ENCODE data around the gene RNF180.

The RNF180 gene, protein sequence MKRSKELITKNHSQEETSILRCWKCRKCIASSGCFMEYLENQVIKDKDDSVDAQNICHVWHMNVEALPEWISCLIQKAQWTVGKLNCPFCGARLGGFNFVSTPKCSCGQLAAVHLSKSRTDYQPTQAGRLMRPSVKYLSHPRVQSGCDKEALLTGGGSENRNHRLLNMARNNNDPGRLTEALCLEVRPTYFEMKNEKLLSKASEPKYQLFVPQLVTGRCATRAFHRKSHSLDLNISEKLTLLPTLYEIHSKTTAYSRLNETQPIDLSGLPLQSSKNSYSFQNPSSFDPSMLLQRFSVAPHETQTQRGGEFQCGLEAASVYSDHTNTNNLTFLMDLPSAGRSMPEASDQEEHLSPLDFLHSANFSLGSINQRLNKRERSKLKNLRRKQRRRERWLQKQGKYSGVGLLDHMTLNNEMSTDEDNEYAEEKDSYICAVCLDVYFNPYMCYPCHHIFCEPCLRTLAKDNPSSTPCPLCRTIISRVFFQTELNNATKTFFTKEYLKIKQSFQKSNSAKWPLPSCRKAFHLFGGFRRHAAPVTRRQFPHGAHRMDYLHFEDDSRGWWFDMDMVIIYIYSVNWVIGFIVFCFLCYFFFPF

DNA sequence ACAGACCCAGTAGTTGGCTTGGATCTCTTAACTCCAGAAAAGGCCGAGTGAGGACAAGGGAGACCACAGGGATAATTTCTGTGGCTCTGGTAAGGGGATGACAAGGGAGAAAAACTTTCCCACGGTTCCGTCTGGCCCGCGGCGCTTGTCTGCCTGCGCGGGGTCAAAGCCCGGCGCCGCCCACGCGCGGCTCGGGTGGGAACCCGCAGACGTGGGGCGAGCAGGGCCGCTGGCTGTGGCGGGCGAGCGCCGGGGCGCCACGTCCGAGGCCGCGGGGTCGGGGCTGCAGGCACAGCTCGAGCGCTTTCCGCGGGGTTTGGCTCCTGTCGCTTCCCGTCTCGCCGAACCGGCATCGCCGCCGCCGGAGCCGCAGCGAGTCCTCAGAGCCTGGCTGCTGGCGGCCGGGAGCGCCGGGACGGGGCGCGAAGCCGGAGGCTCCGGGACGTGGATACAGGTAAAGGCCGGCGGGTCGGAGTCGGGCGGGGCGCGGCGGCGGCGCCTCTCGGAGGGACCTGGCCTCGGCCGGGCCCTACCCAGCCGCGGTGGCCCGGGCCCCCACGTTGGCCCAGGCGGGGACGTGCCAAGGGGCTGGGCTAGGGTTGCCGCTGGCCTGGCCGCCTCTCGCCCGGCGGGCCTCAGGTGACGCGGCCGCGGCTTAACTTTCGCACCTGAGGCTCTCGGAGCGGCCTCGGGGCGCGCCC is at the start of gene RNF180:
Gene RNF180 (plus strand): TSS at position 344 of the 701 bp plus-strand sequence. CDS start 34,965 bp downstream, outside the sequence.
- DNase-seq, result peak in 1 of 2 experiments; percentile 19

DNA sequence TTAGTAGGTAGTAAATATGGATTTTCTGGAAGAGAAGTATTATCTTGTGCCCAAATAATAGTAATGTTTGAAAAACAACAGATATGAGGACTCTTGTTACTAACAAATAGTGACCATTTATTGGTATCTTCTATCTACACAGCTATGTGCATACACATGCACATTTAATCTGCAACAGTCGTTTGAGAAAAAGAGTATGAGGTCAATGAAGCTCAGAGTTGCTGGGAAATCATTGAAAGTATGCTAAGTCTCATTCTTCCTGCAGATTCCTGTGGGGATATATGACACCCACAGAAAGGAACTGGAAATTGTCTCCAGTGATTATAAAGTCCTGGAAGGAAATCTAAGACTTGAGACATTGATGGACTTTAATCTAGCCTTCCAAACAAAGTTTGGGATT is 40.1 kb upstream of the RNF180 start:
- no peak for DNase-seq

DNA sequence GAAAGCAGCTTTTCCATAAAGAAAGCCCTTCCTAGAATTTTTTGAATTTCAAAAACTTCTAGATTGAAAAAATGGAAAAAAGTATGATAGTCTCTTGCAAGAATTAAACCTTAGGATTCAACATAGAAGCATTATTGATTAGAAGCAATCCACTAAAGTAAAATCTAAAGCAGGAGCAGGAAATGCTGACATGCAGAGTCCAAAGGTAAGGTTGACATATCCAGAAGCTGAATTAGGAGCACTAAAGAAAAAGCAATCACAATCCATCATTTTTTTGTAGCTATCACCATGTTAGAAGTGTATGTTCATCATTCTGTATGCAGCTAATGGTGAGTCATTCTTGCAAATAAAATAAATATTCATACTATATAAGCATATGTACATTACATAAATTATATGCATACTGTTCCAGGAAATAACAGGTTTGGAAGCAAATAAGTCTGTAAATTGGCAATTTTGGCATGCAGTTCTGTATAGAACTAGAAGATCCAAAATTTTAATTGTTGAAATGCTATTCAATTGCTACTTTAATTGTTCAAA is 39.4 kb upstream of the RNF180 start:
- no peak for DNase-seq

DNA sequence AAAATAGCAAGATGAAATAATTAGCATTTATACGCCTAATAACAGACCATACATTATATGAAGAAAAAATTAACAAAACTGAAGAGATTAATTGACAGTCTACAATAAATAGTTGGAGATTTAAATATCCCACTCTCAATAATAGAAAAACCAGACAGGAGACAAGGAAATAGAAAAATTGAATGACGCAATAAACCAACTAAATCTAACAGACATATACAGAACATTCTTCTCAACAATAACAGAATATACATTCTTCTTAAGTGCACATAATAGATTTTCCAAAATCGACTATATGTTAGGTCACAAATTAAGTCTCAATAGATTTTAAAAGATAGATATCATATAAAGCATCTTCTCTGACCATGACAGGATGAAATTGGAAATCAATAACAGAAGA is 25.6 kb upstream of the RNF180 start:
- no peak for DNase-seq

DNA sequence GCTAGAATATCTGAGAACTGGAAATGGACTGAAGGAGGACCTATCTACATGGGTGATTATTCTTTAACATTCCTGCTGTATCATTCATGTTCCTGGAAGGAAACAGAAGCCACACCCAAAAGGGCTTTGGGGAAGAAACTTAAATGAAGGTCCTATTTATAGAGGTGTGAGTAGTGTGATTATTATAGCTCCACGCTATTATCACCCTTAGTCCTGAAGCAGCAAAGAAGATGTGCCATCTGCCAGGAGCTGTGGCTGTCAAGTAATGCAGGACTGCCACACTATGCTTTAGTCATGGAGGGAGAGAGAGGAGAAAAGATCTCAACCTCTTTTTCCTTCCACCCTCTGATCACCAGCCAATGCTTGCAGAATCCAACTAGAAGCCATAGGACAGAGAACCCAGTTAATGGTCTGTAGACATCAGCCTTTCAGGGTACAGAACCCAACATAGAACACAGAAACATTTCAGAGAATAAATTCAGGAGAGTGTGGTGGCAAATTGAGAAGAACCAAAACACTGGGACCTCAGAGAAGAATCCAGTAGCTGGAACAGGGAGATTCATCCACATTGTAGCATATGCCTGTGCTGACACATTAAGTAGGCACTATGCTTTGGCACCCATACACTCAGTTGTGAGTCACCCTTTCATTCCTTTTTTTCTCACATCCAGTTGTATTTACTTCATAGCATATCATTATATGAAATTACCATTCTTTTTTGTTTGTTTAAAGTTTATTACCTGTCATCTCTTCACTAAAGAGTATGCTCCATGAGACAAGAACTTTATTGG is 21.0 kb upstream of the RNF180 start:
- DNase-seq, result no peak

DNA sequence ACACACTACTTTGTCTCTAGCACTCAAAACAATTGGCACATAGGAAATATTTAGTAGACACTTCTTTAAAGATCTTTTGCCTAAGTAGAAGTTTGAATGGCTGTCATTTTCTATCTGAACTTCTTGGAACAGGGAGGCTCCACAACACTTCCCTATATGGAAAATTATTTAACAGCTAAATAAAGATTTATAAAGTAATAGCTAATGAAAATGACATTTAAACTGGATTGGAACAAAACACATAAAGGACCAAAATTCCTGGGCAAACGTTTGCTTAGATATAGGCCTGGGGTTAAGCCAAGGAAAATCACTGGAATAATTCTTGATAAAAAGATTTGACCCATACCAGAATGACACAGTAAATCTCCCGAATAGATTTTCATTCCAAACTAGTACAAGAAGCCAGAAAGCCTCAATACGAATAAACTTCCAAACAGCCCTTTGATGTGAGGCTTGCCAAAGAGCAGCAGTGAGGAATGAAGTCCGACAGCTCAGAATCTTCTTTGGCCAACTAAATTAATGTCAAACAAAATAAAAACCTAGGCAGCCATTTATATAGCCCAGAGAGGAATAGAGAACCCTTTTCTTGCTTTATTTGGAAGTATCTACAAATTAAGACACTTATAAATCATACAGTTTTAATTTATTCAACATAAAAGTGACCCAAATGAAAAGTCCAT is 20.3 kb upstream of the RNF180 start:
- no peak for DNase-seq

DNA sequence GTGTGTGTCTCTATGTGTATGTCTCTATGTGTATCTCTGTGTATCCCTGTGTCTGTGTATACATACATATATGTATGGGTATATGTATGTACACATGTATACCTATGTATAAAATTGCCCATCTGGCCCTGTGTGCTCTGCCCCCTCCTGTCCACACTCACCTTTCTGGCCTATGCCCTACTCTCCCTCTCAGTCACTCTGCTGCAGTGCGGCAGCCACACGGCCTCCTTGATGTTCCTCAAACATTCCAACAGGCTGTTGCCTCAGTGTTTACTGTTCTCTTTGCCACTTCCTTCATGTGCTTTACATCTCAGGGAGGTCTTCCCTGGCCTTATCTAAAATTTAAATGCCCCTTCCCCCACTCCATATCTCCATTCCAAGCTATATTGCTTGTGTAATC is 18.3 kb upstream of the RNF180 start:
- DNase-seq, result no peak

DNA sequence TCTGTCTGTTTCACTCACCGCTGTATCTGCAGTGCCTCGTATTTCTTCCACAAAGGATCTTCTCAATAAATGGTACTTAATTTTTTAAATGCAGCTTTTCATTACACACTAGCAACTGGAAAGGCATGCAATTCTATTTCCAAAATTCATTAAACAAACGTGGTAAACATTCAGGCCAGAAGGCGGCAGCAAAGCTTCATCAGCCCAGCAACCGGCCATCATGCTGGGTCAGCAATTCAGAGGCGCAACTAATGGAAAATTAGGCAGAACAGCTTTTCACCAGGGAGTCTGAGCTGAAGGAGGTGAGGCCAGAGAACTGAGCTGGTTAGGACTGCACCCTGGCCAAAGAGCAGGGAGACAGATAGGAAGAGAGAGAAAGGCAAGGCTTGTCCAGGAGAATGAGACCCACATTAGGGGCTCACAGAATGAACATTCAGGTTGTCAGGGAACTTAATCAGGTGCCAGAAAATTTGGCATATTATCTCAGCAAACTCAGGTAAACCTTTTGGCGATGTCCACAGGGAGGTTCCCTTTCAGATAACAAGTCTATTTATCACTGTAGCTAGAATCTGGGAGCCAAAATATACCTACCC is 17.7 kb upstream of the RNF180 start:
- DNase-seq, result no peak

DNA sequence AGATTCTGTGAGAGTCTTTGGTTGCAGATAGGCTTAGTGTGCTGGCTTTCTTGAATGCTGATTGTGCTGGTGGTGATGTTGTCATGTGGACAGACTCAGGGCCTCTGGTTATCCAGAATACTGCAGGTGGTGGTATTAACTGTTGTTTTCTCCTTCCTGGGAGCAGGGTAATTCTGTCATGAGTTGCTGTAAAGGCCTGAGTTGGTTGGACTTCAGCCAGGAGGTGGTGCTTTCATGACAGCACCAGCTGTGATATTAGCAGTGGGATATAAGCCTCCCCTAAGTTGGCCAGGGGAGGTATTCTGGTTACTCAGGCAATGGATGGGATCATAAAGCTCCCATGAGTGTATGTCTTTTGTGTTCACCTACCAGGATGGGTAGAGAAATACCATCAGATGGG is 16.4 kb upstream of the RNF180 start:
- DNase-seq, result no peak

DNA sequence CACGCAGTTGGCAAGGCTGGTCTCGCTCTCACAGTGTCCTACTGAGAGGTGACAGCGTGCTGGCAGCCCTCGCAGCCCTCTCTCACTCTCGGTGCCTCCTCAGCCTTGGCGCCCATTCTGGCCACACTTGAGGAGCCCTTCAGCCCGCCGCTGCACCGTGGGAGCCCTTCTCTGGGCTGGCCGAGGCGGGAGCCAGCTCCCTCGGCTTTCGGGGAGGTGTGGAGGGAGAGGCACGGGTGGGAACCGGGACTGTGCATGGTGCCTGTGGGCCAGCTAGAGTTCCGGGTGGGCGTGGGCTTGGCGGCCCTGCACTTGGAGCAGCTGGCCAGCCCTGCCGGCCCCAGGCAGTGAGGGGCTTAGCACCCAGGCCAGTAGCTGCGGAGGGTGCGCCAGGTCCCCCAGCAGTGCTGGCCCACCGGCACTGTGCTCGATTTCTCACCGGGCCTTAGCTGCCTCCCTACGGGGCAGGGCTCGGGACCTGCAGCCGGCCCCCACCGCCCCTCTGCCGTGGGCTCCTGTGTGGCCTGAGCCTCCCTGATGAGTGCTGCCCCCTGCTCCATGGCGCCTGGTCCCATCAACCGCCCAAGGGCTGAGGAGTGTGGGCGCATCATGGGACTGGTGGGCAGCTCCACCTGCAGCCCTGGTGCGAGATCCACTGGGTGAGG is 15.7 kb upstream of the RNF180 start:
- DNase-seq, result no peak

DNA sequence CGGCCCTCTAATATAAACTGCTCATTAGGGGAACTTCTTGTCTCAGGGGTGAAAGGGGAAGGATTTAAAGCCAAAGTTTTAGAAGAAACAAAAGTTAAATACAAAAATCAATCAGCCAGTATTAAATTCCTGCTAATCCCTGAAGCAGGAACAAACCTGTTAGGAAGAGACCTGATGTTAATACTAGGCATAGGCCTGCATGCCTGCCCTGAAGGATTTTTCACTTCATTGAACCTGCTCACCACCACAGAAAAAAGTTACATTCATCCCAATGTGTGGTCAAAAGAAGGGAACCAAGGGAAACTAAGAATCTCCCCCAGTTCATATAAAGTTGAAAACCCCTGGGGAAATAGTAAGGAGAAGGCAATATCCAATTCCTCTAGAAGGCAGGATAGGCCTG is 9.4 kb upstream of the RNF180 start:
- DNase-seq, result no peak

DNA sequence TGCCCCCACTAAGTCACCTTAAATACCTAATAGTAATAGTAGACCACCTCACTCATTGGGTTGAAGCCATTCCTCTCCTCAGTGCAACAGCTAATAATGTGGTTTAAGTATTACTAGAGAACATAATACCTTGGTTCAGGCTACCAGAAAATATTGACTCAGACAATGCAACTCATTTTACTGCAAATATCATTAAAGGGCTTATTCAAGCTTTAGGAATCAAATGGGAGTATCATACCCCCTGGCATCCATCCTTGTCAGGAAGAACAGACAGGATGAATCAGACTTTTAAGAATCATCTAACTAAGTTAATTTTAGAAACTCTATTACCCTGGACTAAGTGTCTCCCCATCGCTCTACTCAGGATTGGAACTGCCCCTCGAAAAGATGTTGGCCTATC is 6.8 kb upstream of the RNF180 start:
- no peak for DNase-seq

DNA sequence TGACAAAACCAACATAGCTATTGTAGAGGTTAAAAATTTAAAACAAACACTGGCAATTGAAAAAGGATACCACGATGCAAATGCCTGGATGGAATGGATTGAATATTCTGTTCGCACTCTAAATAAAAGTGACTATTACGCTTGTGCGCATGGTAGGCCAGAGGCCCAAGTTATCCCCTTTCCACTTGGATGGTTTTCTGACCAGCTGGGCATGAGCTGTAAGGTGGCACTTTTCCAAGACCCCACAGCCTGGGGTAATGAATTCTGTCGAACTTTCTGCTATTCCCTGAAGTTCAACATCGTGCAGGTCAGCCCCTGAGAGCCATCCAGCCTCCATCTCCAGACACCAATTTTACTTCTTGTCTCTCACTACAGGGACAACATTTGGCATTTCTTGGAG is 5.4 kb upstream of the RNF180 start:
- DNase-seq, result no peak

DNA sequence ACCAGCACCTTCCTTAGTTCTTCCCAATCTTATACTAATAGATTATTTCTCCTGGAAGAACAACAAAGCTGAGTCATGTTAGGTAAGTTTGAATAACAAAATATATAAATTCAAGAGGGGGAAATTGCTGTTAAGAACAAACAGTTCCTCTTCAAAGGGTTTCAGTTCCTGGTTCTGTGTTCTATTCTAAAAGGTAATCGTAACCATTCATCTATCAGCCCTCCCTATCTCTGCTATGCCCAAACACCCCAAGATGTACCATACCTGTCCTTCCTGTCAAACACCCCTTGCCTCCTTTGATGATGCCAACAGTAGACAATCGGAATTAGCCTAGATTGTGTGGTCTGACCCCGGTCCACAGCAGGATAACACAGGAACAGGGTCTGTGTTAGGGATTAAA is 4.2 kb upstream of the RNF180 start:
- DNase-seq, result no peak

DNA sequence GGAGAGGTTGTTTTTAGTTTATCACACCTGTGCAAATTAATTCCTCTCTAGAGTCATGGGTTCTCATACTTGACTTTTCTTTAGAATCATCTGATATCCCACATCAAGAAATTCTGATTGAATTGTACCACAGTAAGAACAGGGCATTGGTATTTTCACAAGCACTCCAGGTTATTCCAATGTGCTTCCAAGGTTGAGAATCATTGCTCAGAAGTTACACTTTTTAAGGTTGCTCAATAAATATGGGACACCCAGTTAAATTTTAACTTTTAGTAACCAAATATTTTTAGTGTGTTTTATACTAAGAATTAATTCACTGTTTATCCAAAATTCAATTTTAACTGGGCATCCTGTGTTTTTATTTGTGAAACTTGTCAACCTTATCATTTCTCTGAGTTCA is 2.5 kb upstream of the RNF180 start:
- DNase-seq, result no peak

DNA sequence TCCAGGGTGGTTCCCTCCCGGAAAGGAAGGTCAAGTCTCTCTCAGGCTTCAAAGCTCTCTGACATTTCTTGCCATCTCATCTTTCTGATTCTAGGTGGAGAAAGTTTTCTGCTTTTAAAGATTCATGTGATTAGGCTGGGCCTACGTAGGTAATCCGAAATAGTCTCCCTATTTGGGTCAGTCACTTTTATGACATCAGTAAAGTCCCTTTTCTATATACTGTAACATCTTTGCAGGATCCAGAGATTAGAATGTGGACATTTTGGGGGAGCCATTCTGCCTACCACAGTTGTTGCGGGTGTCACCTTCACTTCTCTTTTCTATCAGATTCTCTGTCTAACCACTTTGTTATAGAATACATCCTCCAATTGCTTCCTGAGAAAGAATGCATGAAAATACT is 1.9 kb upstream of the RNF180 start:
- no peak for DNase-seq

DNA sequence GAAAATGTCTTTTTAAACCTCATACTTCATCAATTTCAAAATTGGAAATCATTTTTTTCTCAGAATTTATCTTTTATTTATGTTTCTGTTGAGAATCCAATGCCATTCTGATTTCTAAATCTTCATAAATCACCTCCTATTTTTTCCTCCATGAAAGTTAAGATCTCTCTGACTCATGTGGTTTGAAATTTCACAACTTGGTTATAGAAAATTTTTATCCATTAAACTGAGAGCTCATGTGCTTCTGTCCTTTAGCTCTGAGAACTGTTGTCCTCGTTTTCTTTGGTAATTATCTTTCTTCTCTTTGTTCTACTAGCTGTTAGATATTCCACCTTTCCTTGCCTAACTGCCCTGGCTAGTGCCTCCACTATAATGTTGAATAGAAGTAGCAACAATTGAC is 1.5 kb upstream of the RNF180 start:
- DNase-seq, result no peak

DNA sequence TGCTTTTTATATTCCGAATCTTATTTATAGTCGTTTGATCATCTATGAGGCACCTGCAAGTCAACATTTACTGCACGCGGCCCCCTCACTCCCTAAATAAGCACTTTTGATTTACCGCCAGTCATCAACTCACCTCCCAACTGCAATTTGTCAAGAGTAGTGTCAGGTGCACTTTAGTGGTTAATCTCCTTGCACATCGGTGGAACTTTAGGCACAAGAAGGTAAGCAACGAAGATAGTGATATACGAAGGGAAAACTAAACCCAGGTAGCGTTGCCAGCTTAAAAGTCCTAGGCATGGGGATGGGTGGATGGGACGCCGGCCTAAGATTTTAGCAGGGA is 513 bp upstream of the RNF180 start:
- no peak for DNase-seq

DNA sequence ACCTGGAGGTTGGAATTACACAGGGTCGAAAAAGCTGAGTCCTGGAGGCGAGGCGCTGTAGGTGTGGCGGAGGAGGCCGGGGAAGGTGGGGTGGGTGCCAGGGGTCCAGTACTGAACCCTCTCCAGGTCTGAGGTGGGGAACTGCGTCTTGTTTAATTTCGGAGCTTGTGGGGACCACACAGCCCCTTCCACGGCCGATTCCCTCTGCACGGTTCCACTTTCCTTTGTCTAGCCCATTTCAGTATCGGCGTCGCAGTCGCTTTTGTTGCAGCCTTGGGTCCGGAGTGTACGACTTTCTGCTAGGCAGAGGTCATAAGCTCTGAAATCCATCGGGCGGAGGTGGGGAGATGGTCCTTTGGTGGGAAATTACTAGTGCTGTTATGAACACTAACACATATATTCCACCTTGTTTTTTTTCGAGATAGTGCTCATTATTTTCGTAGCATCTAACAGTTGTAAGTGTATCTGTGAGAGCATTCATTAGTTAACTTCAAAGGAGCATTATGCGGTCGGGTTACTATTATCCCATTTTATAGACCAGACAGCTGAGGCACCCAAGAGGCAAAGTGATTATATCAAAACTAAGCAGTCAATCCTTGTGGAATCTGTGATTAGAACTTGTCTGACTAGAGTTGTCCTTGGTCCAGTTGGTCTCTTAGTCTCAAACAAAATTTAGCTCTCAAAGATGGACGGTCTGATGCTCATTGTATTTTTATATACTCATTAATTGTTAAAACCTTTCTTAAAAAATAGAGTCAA is 737 bp downstream of the RNF180 start:
- no peak for DNase-seq

DNA sequence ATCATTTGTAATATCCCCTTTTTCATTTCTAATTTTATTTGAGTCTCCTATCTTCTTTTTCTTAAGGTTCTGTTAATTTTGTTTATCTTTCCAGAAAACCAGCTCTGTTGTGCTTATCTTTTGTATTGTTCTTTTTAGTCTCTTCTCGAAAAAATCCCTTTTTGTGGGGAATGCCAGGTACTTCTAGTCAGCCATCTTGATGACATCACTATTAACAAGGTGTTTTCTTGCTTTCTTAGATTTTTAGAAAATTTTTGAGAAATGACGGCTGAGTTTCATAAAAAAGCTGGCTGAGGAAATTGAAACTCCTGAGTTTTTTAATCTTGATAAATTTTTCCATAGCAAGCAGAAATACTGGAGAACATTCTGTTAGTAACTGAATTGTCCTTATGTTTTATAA is 10.7 kb downstream of the RNF180 start:
- no peak for DNase-seq

Data from NCI-H1930 (cell line).